Astrocyte of the spinal cord (primary cell): Measurements from ENCODE around the gene RPL21.

Experiments
- DNase-seq: peaks from one replicate; pipeline ENCODE4 v3.0.0; 2011; ENCODE audit warnings: low read depth, low spot score
- H3K4me3 ChIP-seq: 2 replicates; pipeline ENCODE4 v1.5.1; 2011; ENCODE audit warnings: low read depth, mild to moderate bottlenecking, low read length, moderate library complexity
- CTCF ChIP-seq: IDR thresholded peaks from 2 replicates; pipeline ENCODE4 v1.5.1; 2012; ENCODE audit warnings: low read depth, mild to moderate bottlenecking, low read length, inconsistent platforms
- in situ Hi-C: cut with HindIII; loops from 2 replicates; pipeline ENCODE4 v1.10.0; 2017; ENCODE audit warnings: low sequenced_read_pairs

The RPL21 gene

DNA sequence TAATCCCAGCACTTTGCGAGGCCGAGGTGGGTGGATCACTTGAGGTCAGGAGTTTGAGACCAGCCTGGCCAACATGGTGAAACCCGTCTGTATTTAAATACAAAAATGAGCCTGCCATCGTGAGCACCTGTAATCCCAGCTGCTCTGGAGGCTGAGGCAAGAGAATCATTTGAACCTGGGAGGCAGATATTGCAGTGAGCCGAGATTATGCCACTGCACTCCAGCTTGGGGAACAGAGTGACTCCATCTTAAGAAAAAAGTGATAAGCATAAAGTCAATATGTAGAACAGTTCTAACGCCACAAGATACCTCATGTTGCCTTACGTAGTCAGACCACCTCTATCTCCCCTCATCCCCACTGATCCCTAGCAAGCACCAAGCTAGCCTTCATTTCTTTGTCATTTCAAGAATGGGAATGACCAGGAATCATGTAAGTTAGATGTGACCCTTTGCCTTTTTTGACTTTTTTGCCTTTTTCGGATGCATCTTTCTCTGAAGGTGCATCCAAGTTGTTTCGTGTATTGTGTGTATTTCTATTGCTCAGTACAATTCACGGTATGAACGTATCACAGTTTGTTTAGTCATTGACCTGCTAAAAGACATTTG lies 6.4 kb downstream of the RPL21 start:
- no peak for DNase-seq
- in situ Hi-C loops: no loop called here
- no peak for TF ChIP-seq CTCF
- H3K4me3 ChIP-seq: no peak overlapping the region

DNA sequence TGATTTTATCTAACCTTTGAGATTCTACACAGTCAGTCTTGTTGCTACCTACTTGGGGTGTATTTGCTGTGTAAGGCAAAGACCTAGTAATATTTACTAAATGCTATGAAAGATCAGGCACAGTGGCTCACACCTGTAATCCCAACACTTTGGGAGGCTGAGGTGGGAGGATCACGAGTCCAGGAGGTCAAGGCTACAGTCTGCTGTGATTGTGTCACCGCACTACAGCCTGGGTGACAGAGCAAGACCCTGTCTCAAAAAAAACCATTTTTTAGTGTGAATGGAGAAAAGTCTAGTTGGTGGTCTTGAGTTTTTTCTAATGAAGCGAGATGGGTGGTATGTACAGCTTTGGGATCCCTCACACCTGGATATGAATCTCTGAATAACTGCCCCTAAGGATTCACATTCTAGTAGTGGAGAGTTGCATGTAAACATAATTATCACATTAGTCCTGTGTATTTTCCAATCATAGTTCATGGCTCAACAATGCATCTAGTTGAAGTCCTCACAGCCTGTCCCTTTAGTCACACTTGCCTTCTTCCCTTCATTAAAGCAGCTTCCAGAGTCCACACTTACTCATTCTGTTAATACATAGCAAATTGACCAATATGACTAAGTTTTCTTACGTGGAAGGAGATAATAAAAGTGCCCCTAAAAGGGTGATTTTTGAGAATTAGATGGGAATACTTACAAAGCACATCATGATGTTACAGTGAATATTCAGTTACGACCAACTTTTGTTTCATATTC lies 7.5 kb downstream of the RPL21 start:
- in situ Hi-C loops: no loop called here
- no peak for DNase-seq
- H3K4me3 ChIP-seq: no peak overlapping the region
- TF ChIP-seq CTCF: no peak

GRCh38 chr13:27259831-27260230 lies 8.5 kb downstream of the RPL21 start:
- no peak for DNase-seq
- no peak for TF ChIP-seq CTCF
- in situ Hi-C loops: no loop called here
- no peak overlapping the region for H3K4me3 ChIP-seq

GRCh38 chr13:27261396-27261795 lies 10.0 kb downstream of the RPL21 start:
- no peak overlapping the region for H3K4me3 ChIP-seq
- in situ Hi-C loops: no loop called here
- TF ChIP-seq CTCF: no peak
- DNase-seq: no peak

- H3K4me3 ChIP-seq: no peak overlapping the region
- no peak for TF ChIP-seq CTCF
- in situ Hi-C loops: no loop called here
- no peak for DNase-seq
Observed at GRCh38 chr13:27263438-27263837, 12.1 kb downstream of the RPL21 start.

DNA sequence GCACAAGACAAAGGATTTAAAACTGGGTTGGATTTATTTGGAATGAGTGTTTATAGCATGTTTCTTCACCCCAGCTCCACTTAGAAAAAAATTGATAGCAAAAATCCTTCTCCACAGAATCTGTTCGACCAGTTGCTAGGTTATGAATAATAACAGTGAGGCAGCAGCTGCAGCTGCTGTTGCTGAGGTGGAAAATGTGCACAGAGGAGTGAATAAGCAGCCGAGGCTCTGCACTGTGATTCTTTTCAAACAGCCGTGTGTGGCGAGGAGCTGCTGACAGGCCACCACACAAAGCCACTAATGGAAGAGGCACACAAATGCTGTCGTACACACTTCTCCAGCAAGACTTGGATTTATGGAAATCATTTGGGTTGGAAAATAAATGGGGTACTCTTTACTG lies 12.8 kb downstream of the RPL21 start:
- DNase-seq: peak; percentile 73
- TF ChIP-seq CTCF: no peak
- H3K4me3 ChIP-seq: no peak overlapping the region
- in situ Hi-C loops: no loop called here
